ENCODE measurements around the gene UGT1A8.
"Not testable (repeated sequence)": the region's sequence is repeated elsewhere in the genome, so short reads cannot be mapped to it uniquely, and the experiment has no call there.

UGT1A8 gene

GRCh38 chr2:233643128-233643527 is 25.7 kb downstream of the UGT1A8 start:
- no peak for DNase-seq

GRCh38 chr2:233646033-233646432 is 28.6 kb downstream of the UGT1A8 start:
- not testable (repeated sequence) for DNase-seq

DNA sequence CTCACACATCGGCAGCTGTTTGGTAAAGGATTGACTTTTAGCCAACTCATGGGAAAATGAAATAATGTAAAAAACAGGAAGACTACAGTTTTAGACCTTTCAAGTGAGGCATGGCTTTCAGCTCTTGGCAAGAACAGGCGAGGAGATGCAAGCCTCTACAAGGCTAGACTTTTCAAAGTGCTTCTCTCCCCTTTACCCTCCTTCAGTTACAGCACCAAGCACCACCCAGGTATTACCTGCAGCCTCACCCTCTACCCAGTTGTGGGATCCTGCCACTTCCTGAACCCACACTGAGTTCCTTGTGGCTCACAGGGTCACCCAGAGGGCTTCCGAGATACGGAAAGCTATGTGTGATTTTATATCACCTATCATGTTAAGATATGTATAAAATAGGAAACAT is 33.5 kb downstream of the UGT1A8 start:
- no peak for DNase-seq

GRCh38 chr2:233651430-233651829 is 34.0 kb downstream of the UGT1A8 start:
- DNase-seq: no peak

- no peak for DNase-seq
Measured at GRCh38 chr2:233654501-233654900, 37.1 kb downstream of the UGT1A8 start.

- no peak for DNase-seq
Measured at GRCh38 chr2:233655043-233655442, 37.6 kb downstream of the UGT1A8 start.

- DNase-seq: not testable (repeated sequence)
Measured at GRCh38 chr2:233655943-233656342, 38.5 kb downstream of the UGT1A8 start.

DNA sequence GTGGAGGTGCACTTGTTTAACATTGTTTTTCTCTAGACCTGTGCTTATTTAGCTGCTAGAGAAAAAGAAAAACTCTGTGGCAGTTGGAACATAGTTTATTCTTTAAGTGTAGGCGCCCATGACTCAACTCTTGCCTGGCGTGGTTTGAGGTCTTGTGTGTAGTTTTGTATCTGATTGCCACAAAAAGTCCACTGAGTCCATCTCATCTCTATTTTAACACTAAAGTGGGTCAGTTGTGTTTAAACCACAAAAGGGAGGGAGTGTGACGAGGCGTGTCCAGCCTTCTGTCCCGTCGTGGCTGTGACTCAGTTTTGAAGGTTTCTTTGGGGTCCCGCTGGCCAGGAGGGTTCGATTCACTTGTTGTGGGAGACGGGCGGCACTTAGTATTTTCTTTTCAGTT is 39.0 kb downstream of the UGT1A8 start:
- no peak for DNase-seq

GRCh38 chr2:233658610-233659009 is 41.2 kb downstream of the UGT1A8 start:
- DNase-seq: no peak

DNA sequence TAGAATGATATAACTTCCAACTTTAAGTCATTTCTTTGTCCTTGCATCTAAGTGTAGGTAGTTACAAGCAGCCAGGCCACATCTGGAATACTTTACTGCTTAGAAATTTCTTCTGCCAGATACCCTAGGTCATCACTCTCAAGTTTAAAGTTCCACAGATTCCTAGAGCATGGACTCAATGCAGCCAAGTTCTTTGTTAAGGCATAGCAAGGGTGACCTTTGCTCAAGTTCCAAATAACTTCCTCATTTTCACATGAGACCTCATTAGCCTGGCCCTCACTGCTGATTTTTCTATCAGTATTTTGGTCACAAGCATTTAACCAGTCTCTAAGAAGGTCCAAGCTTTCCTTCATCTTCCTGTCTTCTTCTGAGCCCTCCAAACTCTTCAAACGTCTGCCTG is 46.5 kb downstream of the UGT1A8 start:
- no peak for DNase-seq

GRCh38 chr2:233668605-233669260 is 51.3 kb downstream of the UGT1A8 start:
- DNase-seq: no peak

DNA sequence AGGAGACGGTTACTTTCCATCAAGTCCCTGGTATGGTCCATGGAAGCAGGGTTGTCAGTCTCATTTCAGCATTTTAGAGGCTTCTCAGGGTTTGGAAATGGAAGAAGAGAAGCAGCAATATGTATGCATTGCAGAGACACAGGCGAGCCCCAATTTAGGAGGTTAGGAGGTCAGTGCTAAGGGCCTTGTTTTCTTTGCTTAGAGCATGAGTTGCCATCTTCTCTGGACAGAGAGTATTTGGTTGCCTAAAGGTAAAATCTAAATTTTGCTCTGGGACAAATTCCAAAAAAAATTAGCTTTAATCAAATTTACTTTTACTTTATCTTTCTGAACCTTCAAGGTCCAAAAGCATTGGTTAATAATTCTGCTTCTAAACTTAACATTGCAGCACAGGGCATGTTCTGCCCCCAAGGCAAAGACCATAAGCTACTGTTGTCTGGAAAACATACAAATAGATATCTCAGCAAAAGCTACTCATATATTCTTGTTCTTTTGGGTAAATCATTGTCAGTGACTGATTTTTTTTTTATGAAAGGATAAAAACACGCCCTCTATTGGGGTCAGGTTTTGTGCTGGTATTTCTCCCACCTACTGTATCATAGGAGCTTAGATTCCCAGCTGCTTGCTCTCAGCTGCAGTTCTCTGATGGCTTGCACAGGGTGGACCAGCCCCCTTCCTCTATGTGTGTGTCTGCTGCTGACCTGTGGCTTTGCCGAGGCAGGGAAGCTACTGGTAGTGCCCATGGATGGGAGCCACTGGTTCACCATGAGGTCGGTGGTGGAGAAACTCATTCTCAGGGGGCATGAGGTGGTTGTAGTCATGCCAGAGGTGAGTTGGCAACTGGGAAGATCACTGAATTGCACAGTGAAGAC is 54.1 kb downstream of the UGT1A8 start, which contains the start of gene UGT1A9:
Gene UGT1A9 (plus strand): TSS at position 609 of the 872 bp plus-strand sequence. CDS start 37 bp downstream, at position 646.
- DNase-seq: no peak

DNA sequence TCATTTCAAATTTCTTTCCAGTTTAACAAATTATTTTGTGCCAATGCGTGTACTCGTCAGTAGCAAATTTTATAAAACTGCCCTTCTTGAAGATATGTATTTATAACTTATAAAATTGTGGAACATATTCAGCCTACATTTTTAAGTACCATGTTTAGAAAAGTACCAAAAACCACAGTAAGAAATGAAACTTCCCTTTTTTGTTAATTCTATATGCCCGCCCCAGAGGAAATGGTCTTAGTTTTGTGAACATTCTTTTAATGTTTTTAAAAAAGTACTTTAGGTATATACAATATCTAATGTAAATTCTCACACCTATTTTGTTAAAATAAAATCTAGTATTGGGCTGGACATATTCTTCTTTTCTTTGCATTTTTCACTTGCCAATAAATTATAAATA is 55.5 kb downstream of the UGT1A8 start:
- no peak for DNase-seq

DNA sequence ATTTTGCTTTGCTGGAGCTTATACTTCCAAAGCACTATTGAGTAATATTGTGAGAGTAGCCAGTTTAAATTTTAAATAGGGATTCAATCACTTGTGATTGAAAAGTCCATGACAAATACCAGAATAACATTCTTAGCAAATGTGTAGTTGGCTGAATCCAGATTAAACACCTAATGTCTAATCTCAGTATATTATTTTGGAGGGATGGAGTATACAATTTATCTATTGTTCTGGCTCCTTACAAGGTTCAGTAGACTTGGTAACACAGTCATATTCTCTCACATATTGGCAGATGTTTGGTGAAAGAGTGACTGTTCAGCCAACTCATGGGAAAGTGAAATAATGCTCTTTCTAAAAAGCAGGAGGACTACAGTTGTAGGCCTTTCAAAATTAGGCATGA is 56.5 kb downstream of the UGT1A8 start:
- no peak for DNase-seq

- no peak for DNase-seq
Measured at GRCh38 chr2:233674314-233674713, 56.9 kb downstream of the UGT1A8 start.

GRCh38 chr2:233674995-233675394 is 57.6 kb downstream of the UGT1A8 start:
- no peak for DNase-seq

- no peak for DNase-seq
Measured at GRCh38 chr2:233676046-233676445, 58.6 kb downstream of the UGT1A8 start.

DNA sequence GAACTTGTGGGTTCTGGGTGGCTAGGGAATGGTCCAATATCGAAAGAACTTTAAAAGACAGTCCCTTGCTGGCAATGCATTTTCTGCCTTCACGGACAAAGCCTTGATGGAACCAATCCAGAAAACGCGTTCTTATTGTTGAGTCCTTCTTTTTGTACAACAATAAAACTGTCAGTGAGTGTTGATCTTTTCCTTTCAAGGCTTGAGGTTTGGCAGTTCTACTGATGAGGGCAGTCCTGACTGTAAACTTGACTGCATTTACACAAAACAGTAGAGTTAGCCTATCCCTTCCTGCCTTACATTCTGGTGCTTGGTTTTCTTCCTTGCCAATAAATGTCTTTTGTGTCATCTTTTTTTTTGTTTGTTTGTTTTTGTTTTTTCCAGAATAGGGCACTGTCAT is 61.8 kb downstream of the UGT1A8 start:
- DNase-seq: no peak

GRCh38 chr2:233680361-233681045 is 63.1 kb downstream of the UGT1A8 start:
- DNase-seq: no peak

DNA sequence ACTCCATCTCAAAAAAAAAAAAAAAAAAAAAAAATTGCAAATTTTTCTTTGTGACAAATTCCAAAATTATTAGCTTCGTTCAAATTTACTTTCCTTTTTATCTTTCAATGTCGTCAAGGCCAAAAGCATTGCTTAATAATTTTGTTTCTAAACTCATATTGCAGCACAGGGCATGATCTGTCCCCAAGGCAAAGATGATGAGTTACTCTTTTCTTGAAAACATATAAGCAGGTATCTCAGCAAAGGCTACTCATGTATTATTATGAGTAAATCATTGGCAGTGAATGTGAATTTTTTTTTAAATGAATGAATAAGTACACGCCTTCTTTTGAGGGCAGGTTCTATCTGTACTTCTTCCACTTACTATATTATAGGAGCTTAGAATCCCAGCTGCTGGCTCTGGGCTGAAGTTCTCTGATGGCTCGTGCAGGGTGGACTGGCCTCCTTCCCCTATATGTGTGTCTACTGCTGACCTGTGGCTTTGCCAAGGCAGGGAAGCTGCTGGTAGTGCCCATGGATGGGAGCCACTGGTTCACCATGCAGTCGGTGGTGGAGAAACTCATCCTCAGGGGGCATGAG is 64.2 kb downstream of the UGT1A8 start, which contains the start of gene UGT1A7:
Gene UGT1A7 (plus strand): TSS at position 381 of the 579 bp plus-strand sequence. CDS start 37 bp downstream, at position 418.
- no peak for DNase-seq

GRCh38 chr2:233684640-233685039 is 67.2 kb downstream of the UGT1A8 start:
- DNase-seq: no peak

GRCh38 chr2:233686928-233687327 is 69.5 kb downstream of the UGT1A8 start:
- no peak for DNase-seq

DNA sequence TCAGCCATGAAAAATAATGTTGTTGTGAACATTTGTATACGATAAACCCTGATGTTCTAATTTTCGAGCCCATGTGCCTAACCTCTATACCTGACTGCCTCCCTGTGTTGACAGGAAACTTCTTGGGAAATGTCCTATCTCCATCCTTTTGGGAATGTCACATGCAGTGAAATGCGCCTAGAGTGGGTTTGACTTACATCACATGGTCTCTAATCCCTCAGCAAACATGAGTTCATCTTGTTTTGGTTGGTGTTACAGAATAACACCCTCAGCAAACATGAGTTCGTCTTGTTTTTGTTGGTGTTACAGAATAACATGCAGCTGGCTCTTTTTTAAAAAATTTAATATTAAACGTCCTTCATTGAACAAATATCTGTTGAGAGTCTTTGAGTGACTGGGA is 70.9 kb downstream of the UGT1A8 start:
- no peak for DNase-seq

Data from CD4-positive, alpha-beta T cell treated with Interleukin-10 for 1 hour (primary cell).